Measurements from ENCODE around the gene SENP7.

GRCh38 chr3:101530686-101531047, 17.7 kb upstream of the SENP7 start:
- TF ChIP-seq CTCF (IDR thresholded peaks at IDR 0.05; ENCODE audit: low read depth, low read length, poor library complexity, severe bottlenecking) (no peak), EZH2phosphoT487 (IDR thresholded peaks at IDR 0.05; ENCODE audit: borderline replicate concordance, low read length) (no peak)
